Natural killer cell (primary cell): ENCODE data around the gene CIB2. TPM values are rescaled to one million over a fixed set of nuclear protein-coding genes. Genes with fewer than 3 reads are reported as not detected.

Experiments used
- ATAC-seq, 3 donors: fragments of 150-1000 bp in 2 of 3; fragments of 200-7000 bp in 1 of 3; cut with Tn5 transposase; 1 replicate in 1 of 3; 2 replicates in 2 of 3; pipeline ENCODE4 v1.10.0; 2021; ENCODE audit warnings: mild to moderate bottlenecking in 2 of 3, moderate library complexity in 2 of 3
- DNase-seq, 2 donors: peaks; one replicate each; pipeline versions ENCODE4 v3.0.0 to v3.0.0-alpha.2; 2013 to 2021; ENCODE audit warnings: mixed read lengths in 1 of 2
- H3K27ac ChIP-seq: one replicate; pipeline ENCODE4 v1.5.1; 2013; ENCODE audit warnings: mild to moderate bottlenecking, low read length
- H3K27me3 ChIP-seq: one replicate; pipeline ENCODE4 v1.6.1; 2013; ENCODE audit warnings: low read length; ENCODE audit not compliant: control insufficient read depth, insufficient read depth
- H3K36me3 ChIP-seq: one replicate; pipeline ENCODE4 v1.6.1; 2013; ENCODE audit warnings: low read length; ENCODE audit not compliant: control insufficient read depth, insufficient read depth
- H3K4me1 ChIP-seq: one replicate; pipeline ENCODE4 v1.6.1; 2013; ENCODE audit warnings: low read length; ENCODE audit not compliant: control insufficient read depth, insufficient read depth
- H3K4me3 ChIP-seq: one replicate; pipeline ENCODE4 v1.5.1; 2013; ENCODE audit warnings: low read length
- H3K9me3 ChIP-seq: one replicate; pipeline ENCODE4 v1.6.1; 2013; ENCODE audit warnings: low read length; ENCODE audit not compliant: control insufficient read depth, insufficient read depth
- H3K27ac Mint-ChIP-seq, 2 donors: one replicate each; pipeline ENCODE4 v1.8.0; 2022; ENCODE audit warnings: mild to moderate bottlenecking in 2 of 2, mixed read lengths in 2 of 2, moderate library complexity in 1 of 2
- H3K27me3 Mint-ChIP-seq, 2 donors: one replicate each; pipeline ENCODE4 v1.8.0; 2022; ENCODE audit warnings: low read depth in 2 of 2, mixed read lengths in 2 of 2
- H3K36me3 Mint-ChIP-seq: one replicate; pipeline ENCODE4 v1.8.0; 2022; ENCODE audit warnings: mixed read lengths
- H3K4me1 Mint-ChIP-seq, 2 donors: one replicate each; pipeline ENCODE4 v1.8.0; 2022; ENCODE audit warnings: mixed read lengths in 2 of 2
- H3K4me3 Mint-ChIP-seq: one replicate; pipeline ENCODE4 v1.8.0; 2022; ENCODE audit warnings: mild to moderate bottlenecking, moderate library complexity, mixed read lengths
- H3K9me3 Mint-ChIP-seq, 2 donors: one replicate each; pipeline ENCODE4 v1.8.0; 2022; ENCODE audit warnings: mixed read lengths in 2 of 2
- WGBS: methylation state at CpG from one replicate; pipeline ENCODE4 v1.1.7; 2013; ENCODE audit warnings: missing lambda C conversion rate; ENCODE audit not compliant: insufficient coverage; 5-methylcytosine and 5-hydroxymethylcytosine counted together
- intact Hi-C: fragments of 100-400 bp; cut with micrococcal nuclease; formaldehyde crosslinking; loops from one replicate; pipeline ENCODE4 v1.14.2; 2022
- total RNA-seq, 4 donors: library from RNA; stranded (reverse); fragments of 120-200 nt in 1 of 4; gene quantifications; one replicate each; pipeline versions ENCODE4 v1.2.3 to v1.2.4, GENCODE V29; 2013 to 2022
- TF ChIP-seq, protein P1 (sequence below): fragments of 200-600 bp; IDR thresholded peaks from one replicate; pipeline ENCODE4 v1.8.0; 2022; ENCODE audit warnings: antibody characterized with exemption

CIB2 gene
- total RNA-seq, 3 donors from 2014 or later (not counting 1 experiment from before 2014, with no cell fraction given), result 0.25 to 1.5 (median 0.99) TPM

- WGBS, result 91% methylated on average over 3 of the region's 3 CpGs
- Mint-ChIP-seq H3K4me3 (no peak overlapping the region), H3K27ac (no peak overlapping the region), H3K9me3 (no peaks in the 10 kb centered on the region), H3K27me3 (no peaks in the 10 kb centered on the region), H3K36me3 (no peaks in the 10 kb centered on the region), H3K4me1 (peaks cover 7 to 9% of the 10 kb centered on the region in 2 donors)
- H3K4me3 ChIP-seq, result no peak overlapping the region
- no peak for DNase-seq
- H3K36me3 ChIP-seq, result no peaks in the 10 kb centered on the region
- H3K27ac ChIP-seq, result no peak overlapping the region
- TF ChIP-seq, protein P1, sequence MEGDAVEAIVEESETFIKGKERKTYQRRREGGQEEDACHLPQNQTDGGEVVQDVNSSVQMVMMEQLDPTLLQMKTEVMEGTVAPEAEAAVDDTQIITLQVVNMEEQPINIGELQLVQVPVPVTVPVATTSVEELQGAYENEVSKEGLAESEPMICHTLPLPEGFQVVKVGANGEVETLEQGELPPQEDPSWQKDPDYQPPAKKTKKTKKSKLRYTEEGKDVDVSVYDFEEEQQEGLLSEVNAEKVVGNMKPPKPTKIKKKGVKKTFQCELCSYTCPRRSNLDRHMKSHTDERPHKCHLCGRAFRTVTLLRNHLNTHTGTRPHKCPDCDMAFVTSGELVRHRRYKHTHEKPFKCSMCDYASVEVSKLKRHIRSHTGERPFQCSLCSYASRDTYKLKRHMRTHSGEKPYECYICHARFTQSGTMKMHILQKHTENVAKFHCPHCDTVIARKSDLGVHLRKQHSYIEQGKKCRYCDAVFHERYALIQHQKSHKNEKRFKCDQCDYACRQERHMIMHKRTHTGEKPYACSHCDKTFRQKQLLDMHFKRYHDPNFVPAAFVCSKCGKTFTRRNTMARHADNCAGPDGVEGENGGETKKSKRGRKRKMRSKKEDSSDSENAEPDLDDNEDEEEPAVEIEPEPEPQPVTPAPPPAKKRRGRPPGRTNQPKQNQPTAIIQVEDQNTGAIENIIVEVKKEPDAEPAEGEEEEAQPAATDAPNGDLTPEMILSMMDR, result no peak
- H3K27me3 ChIP-seq, result no peaks in the 10 kb centered on the region
- no peak for ATAC-seq
- H3K4me1 ChIP-seq, result peaks cover 22% of the 10 kb centered on the region
- H3K9me3 ChIP-seq, result no peaks in the 10 kb centered on the region
- intact Hi-C loops, result no loop called here
Measured at GRCh38 chr15:78111788-78112187, 19.5 kb downstream of the CIB2 start.

GRCh38 chr15:78110916-78111475 lies 20.2 kb downstream of the CIB2 start:
- TF ChIP-seq, protein P1, result no peak
- Histone ChIP-seq H3K27ac (no peak overlapping the region), H3K27me3 (no peaks in the 10 kb centered on the region), H3K9me3 (no peaks in the 10 kb centered on the region), H3K36me3 (no peaks in the 10 kb centered on the region), H3K4me1 (peaks cover 30% of the 10 kb centered on the region), H3K4me3 (no peak overlapping the region)
- intact Hi-C loops, result no loop called here
- 95% methylated on average over 10 of the region's 10 CpGs for WGBS
- DNase-seq (no peak), ATAC-seq (no peak)
- no peak overlapping the region for H3K27ac Mint-ChIP-seq
- peaks cover 15 to 17% of the 10 kb centered on the region in 2 donors for H3K4me1 Mint-ChIP-seq
- H3K4me3 Mint-ChIP-seq, result no peak overlapping the region
- H3K36me3 Mint-ChIP-seq, result no peaks in the 10 kb centered on the region
- H3K9me3 Mint-ChIP-seq, result no peaks in the 10 kb centered on the region
- H3K27me3 Mint-ChIP-seq, result no peaks in the 10 kb centered on the region

DNA sequence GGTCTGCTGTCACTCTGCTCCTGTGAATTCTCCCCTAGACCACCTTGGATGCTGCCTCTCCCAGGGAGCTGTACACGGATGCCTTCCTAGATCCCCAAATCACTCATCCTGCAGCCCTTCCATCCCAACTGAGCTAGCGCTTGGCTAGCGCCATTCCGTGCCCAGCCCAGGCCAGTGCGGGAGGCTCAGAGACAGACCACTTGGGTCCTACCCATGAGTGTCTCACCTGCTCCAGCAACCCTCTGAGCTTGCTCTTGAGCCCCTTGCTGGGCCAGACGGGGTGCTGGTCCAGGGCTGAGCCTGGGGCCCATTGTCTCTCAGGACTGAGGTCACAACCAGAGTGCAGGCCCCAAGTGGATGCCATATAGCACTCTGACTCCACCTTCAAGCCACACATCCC lies 21.1 kb downstream of the CIB2 start:
- Mint-ChIP-seq H3K27me3 (no peaks in the 10 kb centered on the region), H3K9me3 (no peaks in the 10 kb centered on the region), H3K36me3 (no peaks in the 10 kb centered on the region), H3K27ac (no peak overlapping the region), H3K4me3 (no peak overlapping the region), H3K4me1 (peaks cover 24 to 26% of the 10 kb centered on the region in 2 donors)
- H3K9me3 ChIP-seq, result no peaks in the 10 kb centered on the region
- DNase-seq (no peak), ATAC-seq (no peak)
- H3K4me1 ChIP-seq, result peaks cover 39% of the 10 kb centered on the region
- intact Hi-C loops, result no loop called here
- H3K36me3 ChIP-seq, result no peaks in the 10 kb centered on the region
- no peak overlapping the region for H3K4me3 ChIP-seq
- H3K27ac ChIP-seq, result no peak overlapping the region
- H3K27me3 ChIP-seq, result no peaks in the 10 kb centered on the region
- WGBS, result 93% methylated on average over 6 of the region's 6 CpGs
- TF ChIP-seq, protein P1, result no peak

DNA sequence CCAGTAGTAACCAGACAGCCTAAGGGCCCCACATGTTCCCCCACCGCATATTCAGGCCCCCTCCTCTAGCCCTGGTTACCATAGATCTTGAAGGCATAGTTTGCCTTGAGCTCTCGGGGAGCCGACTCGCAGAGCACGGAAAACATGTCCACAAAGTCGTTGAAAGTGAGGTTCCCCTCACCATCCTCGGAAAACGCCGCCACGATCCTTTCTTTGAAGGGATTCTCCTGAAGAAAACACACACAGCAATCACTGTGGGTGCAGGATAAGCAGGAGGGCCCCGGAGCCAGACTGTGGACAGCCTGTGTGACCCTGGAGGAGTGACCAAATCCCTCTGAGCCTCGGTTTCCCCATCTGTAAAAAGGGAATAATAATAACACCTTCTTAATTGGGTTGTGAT lies 22.1 kb downstream of the CIB2 start:
- H3K4me1 ChIP-seq, result peaks cover 49% of the 10 kb centered on the region
- no peak overlapping the region for H3K27ac ChIP-seq
- peaks cover 34 to 35% of the 10 kb centered on the region in 2 donors for H3K4me1 Mint-ChIP-seq
- no peak overlapping the region for H3K4me3 ChIP-seq
- H3K4me3 Mint-ChIP-seq, result no peak overlapping the region
- H3K36me3 ChIP-seq, result no peaks in the 10 kb centered on the region
- no peaks in the 10 kb centered on the region for H3K27me3 ChIP-seq
- H3K9me3 Mint-ChIP-seq, result no peaks in the 10 kb centered on the region
- 94% methylated on average over 12 of the region's 12 CpGs for WGBS
- TF ChIP-seq, protein P1, result no peak
- no peak overlapping the region for H3K27ac Mint-ChIP-seq
- intact Hi-C loops, result no loop called here
- no peak for DNase-seq
- no peaks in the 10 kb centered on the region for H3K27me3 Mint-ChIP-seq
- ATAC-seq, result no peak
- no peaks in the 10 kb centered on the region for H3K36me3 Mint-ChIP-seq
- no peaks in the 10 kb centered on the region for H3K9me3 ChIP-seq
